Hepatocyte (in vitro differentiated cells): Measurements from ENCODE around the gene NHSL2.

Experiments
- EZH2 ChIP-seq: fragments of 200-600 bp; sonication (generic); IDR thresholded peaks from 2 replicates; pipeline ENCODE4 v1.6.1; 2016; ENCODE audit warnings: antibody characterized with exemption, mild to moderate bottlenecking, borderline replicate concordance
- TF ChIP-seq, protein P1 (sequence below): fragments of 200-600 bp; sonication (generic); IDR thresholded peaks from 2 replicates; pipeline ENCODE4 v1.5.1; 2016; ENCODE audit warnings: antibody characterized with exemption, mild to moderate bottlenecking; ENCODE audit not compliant: poor library complexity

DNA sequence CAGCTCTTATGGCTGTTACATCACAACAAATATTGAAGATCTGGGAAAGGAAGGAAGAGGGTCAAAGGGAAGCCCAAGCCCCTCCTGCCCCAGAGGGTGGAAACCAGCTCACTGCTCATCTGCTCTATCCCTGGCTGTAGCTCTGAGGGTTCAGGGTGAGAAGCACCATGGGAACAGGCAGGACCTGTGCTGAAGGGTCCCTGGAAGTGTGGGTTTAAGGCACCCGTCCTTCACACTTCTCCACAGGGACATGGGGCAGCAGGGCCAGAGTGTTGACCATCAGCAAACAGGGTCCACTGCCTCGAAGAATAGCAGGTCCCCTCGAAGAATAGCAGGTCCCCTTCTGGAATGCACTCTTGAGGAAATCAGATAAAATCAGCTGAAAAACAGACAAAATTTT lies 216.7 kb downstream of the NHSL2 start:
- TF ChIP-seq, protein P1, sequence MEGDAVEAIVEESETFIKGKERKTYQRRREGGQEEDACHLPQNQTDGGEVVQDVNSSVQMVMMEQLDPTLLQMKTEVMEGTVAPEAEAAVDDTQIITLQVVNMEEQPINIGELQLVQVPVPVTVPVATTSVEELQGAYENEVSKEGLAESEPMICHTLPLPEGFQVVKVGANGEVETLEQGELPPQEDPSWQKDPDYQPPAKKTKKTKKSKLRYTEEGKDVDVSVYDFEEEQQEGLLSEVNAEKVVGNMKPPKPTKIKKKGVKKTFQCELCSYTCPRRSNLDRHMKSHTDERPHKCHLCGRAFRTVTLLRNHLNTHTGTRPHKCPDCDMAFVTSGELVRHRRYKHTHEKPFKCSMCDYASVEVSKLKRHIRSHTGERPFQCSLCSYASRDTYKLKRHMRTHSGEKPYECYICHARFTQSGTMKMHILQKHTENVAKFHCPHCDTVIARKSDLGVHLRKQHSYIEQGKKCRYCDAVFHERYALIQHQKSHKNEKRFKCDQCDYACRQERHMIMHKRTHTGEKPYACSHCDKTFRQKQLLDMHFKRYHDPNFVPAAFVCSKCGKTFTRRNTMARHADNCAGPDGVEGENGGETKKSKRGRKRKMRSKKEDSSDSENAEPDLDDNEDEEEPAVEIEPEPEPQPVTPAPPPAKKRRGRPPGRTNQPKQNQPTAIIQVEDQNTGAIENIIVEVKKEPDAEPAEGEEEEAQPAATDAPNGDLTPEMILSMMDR, result no peak
- TF ChIP-seq EZH2, result no peak
